Neural cell (in vitro differentiated cells): ENCODE data around the gene MEGF11. TPM values are rescaled to one million over a fixed set of nuclear protein-coding genes. Genes with fewer than 3 reads are reported as not detected.

Source experiments
- H2AFZ ChIP-seq: fragments of 200-600, 300-800 bp; sonication (generic), shearing (Covaris generic); 2 replicates; pipeline ENCODE4 v1.6.0; 2014; ENCODE audit warnings: low read depth, mild to moderate bottlenecking, antibody characterized with exemption, low read length, moderate library complexity
- H3F3A ChIP-seq: fragments of 200-600 bp; shearing (Covaris generic); 2 replicates; pipeline ENCODE4 v1.6.1; 2016; ENCODE audit warnings: mild to moderate bottlenecking, moderate library complexity, mixed read lengths, antibody characterized with exemption, low read length; ENCODE audit not compliant: insufficient read depth, poor library complexity, severe bottlenecking
- H3K27ac ChIP-seq: fragments of 200-600, 300-800 bp; sonication (generic), shearing (Covaris generic); 2 replicates; pipeline ENCODE4 v1.5.1; 2014; ENCODE audit warnings: mild to moderate bottlenecking, low read length, moderate library complexity
- H3K27me3 ChIP-seq: fragments of 300-800, 200-600 bp; sonication (generic), shearing (Covaris generic); 2 replicates; pipeline ENCODE4 v1.6.0; 2014; ENCODE audit warnings: mild to moderate bottlenecking, low read depth, low read length, moderate library complexity; ENCODE audit not compliant: insufficient read depth
- H3K36me3 ChIP-seq: fragments of 300-800, 200-600 bp; sonication (generic), shearing (Covaris generic); 2 replicates; pipeline ENCODE4 v1.5.1; 2014; ENCODE audit warnings: mild to moderate bottlenecking, antibody characterized with exemption, low read length, moderate library complexity; ENCODE audit not compliant: insufficient read depth
- H3K4me2 ChIP-seq: fragments of 300-800, 200-600 bp; sonication (generic), shearing (Covaris generic); 2 replicates; pipeline ENCODE4 v1.6.0; 2014; ENCODE audit warnings: mild to moderate bottlenecking, low read length
- H3K4me3 ChIP-seq: fragments of 300-800, 200-600 bp; sonication (generic), shearing (Covaris generic); 2 replicates; pipeline ENCODE4 v1.5.1; 2014; ENCODE audit warnings: mild to moderate bottlenecking, low read length, moderate library complexity
- H3K79me2 ChIP-seq: fragments of 200-600 bp; shearing (Covaris generic); replicated peaks from 2 replicates; pipeline ENCODE4 v1.6.0; 2014; ENCODE audit warnings: mild to moderate bottlenecking, low read length, moderate library complexity; ENCODE audit not compliant: insufficient read depth
- H3K9ac ChIP-seq: fragments of 300-800, 200-600 bp; sonication (generic), shearing (Covaris generic); 2 replicates; pipeline ENCODE4 v1.6.1; 2016; ENCODE audit warnings: mild to moderate bottlenecking, low read length, mixed read lengths
- H3K9me2 ChIP-seq: fragments of 200-600 bp; shearing (Covaris generic); 2 replicates; pipeline ENCODE4 v1.6.1; 2016; ENCODE audit warnings: mild to moderate bottlenecking, low read length, mixed read lengths; ENCODE audit not compliant: insufficient read depth
- H3K9me3 ChIP-seq: fragments of 200-600, 300-800 bp; sonication (generic), shearing (Covaris generic); 2 replicates; pipeline ENCODE4 v1.6.1; 2016; ENCODE audit warnings: mild to moderate bottlenecking, mixed run types, low read length, moderate library complexity, mixed read lengths
- H4K20me1 ChIP-seq: fragments of 200-600 bp; shearing (Covaris generic); 2 replicates; pipeline ENCODE4 v1.6.1; 2016; ENCODE audit warnings: mild to moderate bottlenecking, mixed run types; ENCODE audit not compliant: insufficient read depth
- CTCF ChIP-seq: fragments of 450-650 bp; IDR thresholded peaks from 2 replicates; pipeline ENCODE4 v1.5.1; 2014; ENCODE audit warnings: antibody characterized with exemption, mild to moderate bottlenecking, moderate library complexity; ENCODE audit not compliant: poor library complexity, severe bottlenecking
- EP300 ChIP-seq: fragments of 450-650 bp; conservative IDR thresholded peaks from 2 replicates; pipeline ENCODE4 v1.6.1; 2014; ENCODE audit warnings: antibody characterized with exemption, mild to moderate bottlenecking, moderate library complexity; ENCODE audit not compliant: poor library complexity, severe bottlenecking
- EZH2 ChIP-seq: fragments of 200-600, 300-800 bp; shearing (Covaris generic), sonication (generic); IDR thresholded peaks from 2 replicates; pipeline ENCODE4 v1.6.1; 2014; ENCODE audit warnings: antibody characterized with exemption, low read length, borderline replicate concordance, mild to moderate bottlenecking; ENCODE audit not compliant: insufficient read depth, poor library complexity, severe bottlenecking
- MXI1 ChIP-seq: fragments of 450-650 bp; conservative IDR thresholded peaks from 2 replicates; pipeline ENCODE4 v1.6.1; 2014; ENCODE audit warnings: antibody characterized with exemption, mild to moderate bottlenecking; ENCODE audit not compliant: poor library complexity, severe bottlenecking
- POLR2AphosphoS5 ChIP-seq: IDR thresholded peaks from 2 replicates; pipeline ENCODE4 v1.6.1; 2012
- RAD21 ChIP-seq: fragments of 450-650 bp; conservative IDR thresholded peaks from 2 replicates; pipeline ENCODE4 v1.6.1; 2014; ENCODE audit warnings: antibody characterized with exemption, mild to moderate bottlenecking, moderate library complexity
- REST ChIP-seq: IDR thresholded peaks from 2 replicates; pipeline ENCODE4 v1.6.1; 2012; ENCODE audit warnings: borderline replicate concordance
- SMC3 ChIP-seq: fragments of 450-650 bp; conservative IDR thresholded peaks from 2 replicates; pipeline ENCODE4 v1.6.1; 2014; ENCODE audit warnings: antibody characterized with exemption, mild to moderate bottlenecking, moderate library complexity; ENCODE audit not compliant: poor library complexity
- TAF1 ChIP-seq: IDR thresholded peaks from 2 replicates; pipeline ENCODE4 v1.6.1; 2012; ENCODE audit warnings: low read depth
- polyA plus RNA-seq: library from polyadenylated mRNA; depleted of rRNA; stranded (reverse); fragments of >200 nt; gene quantifications from 2 replicates; pipeline ENCODE4 v1.2.3, GENCODE V29; 2014

MEGF11 gene
- polyA plus RNA-seq, 1 donor from 2014 or later, result 0.64 TPM

GRCh38 chr15:66100761-66101160 lies 152.8 kb downstream of the MEGF11 start:
- Histone ChIP-seq H3F3A (no peaks in the 10 kb centered on the region), H3K27me3 (no peaks in the 10 kb centered on the region), H3K4me3 (no peak overlapping the region), H3K27ac (no peak overlapping the region), H3K36me3 (no peaks in the 10 kb centered on the region), H3K9me2 (no peaks in the 10 kb centered on the region), H3K9me3 (no peaks in the 10 kb centered on the region), H2AFZ (no peak overlapping the region), H4K20me1 (no peaks in the 10 kb centered on the region), H3K4me2 (no peak overlapping the region), H3K79me2 (no peaks in the 10 kb centered on the region), H3K9ac (no peak overlapping the region)
- no peak for TF ChIP-seq EP300
- TF ChIP-seq RAD21, result no peak

- H3K9me2 ChIP-seq, result no peaks in the 10 kb centered on the region
- H3K9ac ChIP-seq, result no peak overlapping the region
- no peaks in the 10 kb centered on the region for H3F3A ChIP-seq
- no peaks in the 10 kb centered on the region for H3K79me2 ChIP-seq
- TF ChIP-seq EZH2 (no peak), REST (no peak), RAD21 (no peak), CTCF (no peak), TAF1 (no peak), EP300 (no peak), SMC3 (no peak), POLR2AphosphoS5 (no peak), MXI1 (no peak)
- no peak overlapping the region for H3K4me2 ChIP-seq
- no peaks in the 10 kb centered on the region for H3K36me3 ChIP-seq
- no peak overlapping the region for H3K4me3 ChIP-seq
- no peaks in the 10 kb centered on the region for H3K27me3 ChIP-seq
- no peaks in the 10 kb centered on the region for H4K20me1 ChIP-seq
- H3K9me3 ChIP-seq, result no peaks in the 10 kb centered on the region
- H2AFZ ChIP-seq, result no peak overlapping the region
- no peak overlapping the region for H3K27ac ChIP-seq
Measured at GRCh38 chr15:66099950-66100671, 153.4 kb downstream of the MEGF11 start.

GRCh38 chr15:66098022-66098363 lies 155.6 kb downstream of the MEGF11 start:
- Histone ChIP-seq H3K9me2 (no peaks in the 10 kb centered on the region), H3K9me3 (no peaks in the 10 kb centered on the region), H3K4me2 (no peak overlapping the region), H2AFZ (no peak overlapping the region), H3K36me3 (no peaks in the 10 kb centered on the region), H3K27me3 (no peaks in the 10 kb centered on the region), H4K20me1 (no peaks in the 10 kb centered on the region), H3F3A (no peaks in the 10 kb centered on the region), H3K27ac (no peak overlapping the region), H3K9ac (no peak overlapping the region), H3K79me2 (no peaks in the 10 kb centered on the region), H3K4me3 (no peak overlapping the region)
- TF ChIP-seq SMC3 (no peak), REST (no peak), EP300 (no peak), MXI1 (no peak), EZH2 (no peak), POLR2AphosphoS5 (no peak), RAD21 (no peak), TAF1 (no peak), CTCF (no peak)
